HG03575 (cell line): ENCODE measurements around the gene GPR183.

Experiments
- ATAC-seq: cut with Tn5 transposase; IDR thresholded peaks from one replicate; pipeline ENCODE4 v1.9.1; 2021; ENCODE audit not compliant: unreplicated experiment, insufficient number of reproducible peaks, low FRiP score; ENCODE audit errors: extremely low read depth

Gene GPR183

DNA sequence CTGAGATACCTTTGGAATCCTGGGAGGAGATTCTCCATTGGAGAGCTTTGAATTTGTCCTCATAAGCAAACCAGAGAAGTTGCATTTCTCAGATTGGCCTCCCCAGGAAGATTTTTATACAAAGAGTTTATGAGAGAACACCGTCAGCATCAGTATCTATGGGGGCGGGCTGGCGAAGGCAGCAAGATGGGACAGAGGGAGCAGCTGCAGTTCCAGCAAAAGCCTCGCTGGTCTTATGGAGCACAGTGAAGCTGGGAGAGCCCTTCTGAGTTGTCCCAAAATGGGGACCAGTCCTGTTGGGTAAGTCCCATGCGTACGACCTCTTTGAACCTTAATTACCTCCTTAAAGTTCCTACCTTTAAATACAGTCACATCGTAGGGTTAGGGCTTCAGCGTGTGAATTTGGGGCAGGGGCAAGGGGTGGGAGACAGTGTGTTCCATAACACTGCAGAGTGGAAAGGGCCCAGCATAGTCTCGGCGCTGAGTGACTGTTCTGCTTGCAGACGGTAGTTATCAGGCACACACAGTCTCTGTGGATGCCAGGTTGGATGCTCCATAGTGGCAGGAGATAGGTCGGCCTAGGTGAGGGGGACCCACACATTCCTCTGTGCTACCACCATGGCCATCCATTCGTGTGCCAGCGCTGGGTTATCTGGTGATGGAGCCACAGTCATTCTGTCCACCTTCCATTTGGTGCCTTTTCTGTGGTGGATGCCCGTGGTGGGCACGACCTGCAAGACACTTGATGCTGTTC, 34.9 kb upstream of the GPR183 start:
- no peak for ATAC-seq

DNA sequence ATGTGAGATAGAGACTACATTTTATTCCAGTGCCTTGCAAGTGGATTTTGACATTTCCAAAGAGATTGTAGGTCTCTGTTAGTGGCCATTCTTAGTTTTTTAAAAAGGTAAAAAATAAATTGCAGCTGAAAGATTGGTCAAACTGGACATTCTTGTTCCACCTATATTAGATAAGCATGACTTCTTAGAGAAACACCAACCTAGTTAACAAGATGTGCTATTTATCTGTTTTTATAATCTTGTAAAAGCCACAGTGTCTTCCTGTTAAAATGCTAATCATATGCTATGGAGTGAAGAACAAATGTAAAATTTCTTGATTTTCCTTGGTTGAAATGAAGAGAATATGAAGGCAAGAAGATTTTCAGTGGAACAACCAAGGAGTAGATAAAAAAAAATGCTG, 33.4 kb upstream of the GPR183 start:
- no peak for ATAC-seq

DNA sequence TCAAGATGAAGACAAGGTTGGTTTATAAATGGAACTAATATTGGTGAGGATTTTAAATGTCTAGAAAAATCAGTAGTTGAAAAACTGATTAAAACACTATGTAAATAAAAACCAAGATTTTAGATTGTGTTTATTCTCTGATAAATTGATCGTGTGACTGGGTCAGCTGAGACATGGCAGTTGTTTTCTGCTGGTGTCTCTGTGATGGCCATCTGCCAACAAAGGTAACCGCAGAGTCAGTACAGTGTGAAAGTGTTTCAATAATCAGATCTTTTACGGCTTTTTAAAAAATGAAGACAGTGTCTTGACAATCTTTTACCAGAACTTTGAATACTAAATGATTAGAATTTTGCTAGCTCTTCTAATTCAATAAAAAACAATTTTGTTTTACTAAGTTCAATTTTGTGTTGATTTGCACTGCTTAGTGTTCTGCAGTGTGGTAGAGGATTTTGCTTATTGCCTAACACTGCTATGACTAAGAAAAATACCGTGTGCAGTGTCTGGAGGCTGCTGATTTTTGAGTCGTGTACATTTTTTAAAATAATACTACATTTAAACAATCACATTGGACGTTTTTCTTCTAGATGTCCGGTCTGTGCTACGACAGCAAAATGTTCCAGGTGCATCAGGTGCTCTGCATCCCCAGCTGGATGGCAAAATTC, 32.7 kb upstream of the GPR183 start:
- ATAC-seq: no peak

DNA sequence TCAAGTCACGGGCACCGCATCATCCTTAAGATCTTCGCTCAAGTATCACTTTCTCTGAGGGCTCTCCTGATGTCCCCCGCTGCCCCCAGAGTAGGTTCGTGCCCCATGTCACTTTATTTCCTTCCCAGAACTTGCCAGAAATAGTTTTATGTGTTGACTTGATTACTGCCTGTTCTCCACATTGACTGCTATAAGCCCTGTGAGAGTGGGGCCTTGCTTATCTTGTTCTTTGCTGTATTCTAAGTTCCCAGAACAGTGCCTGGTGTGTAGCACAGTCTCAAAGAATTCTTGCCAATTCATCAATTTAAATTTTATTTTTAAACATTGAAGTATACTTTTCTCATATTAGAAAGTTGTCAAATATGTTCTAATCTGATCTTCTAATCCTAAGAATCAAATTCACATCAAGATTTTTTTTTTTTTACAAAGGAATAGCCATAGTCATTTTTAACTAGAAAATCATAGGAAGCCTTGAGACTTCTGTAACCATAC, 32.1 kb upstream of the GPR183 start:
- no peak for ATAC-seq

DNA sequence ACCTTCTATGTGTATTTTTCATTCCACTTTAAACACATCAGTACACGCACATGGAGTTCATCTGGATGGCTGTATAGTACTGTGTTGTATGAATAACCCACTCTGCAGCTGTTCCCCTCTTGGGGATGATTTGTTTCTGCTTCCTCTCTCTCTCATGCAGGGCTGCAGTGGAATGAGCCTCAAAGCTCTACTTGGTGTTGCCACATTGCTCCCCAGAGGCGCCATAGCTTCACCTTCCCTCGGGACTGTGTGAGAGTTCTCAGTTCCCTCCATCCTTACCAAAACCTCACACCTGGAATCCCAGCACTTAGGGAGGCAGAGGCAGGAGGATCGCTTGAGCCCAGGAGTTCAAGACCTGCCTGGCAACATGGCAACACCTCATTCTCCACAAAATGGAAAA, 28.4 kb upstream of the GPR183 start:
- no peak for ATAC-seq

DNA sequence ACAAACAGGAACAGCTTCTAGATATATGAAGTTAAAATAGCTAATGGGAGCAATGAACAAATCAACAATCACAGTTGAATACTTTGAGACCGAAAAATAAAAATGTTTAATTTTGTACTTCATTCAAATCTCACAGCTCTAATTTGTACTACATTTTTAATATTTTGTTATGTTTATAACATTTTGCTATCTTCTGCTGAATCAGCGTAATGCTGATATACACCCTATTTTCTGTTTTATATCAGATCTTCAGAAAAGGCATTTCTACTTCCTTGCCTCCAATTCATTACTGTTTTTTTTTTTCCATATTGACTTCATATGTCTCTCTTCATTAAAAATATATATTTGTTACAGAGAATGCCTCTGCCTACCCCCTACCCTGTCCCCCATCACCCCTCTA, 27.9 kb upstream of the GPR183 start:
- no peak for ATAC-seq

DNA sequence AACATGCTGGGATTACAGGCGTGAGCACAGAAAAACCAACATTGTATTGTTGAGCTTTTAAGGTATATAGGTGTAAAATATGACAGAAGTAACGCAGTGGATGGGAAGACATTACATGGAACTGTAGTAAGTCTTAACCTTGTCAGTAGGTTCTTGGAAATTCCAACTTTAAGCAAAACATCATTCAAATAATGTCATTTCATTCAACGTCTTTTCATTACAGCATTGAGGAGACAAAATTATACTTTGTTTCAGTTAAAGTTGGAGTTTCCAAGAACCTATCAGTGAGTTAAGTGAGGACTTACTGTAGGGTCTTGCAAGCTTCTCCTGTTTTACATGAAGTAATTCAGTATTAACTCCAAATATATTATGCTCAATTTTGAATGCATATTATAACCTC, 27.0 kb upstream of the GPR183 start:
- ATAC-seq: no peak

DNA sequence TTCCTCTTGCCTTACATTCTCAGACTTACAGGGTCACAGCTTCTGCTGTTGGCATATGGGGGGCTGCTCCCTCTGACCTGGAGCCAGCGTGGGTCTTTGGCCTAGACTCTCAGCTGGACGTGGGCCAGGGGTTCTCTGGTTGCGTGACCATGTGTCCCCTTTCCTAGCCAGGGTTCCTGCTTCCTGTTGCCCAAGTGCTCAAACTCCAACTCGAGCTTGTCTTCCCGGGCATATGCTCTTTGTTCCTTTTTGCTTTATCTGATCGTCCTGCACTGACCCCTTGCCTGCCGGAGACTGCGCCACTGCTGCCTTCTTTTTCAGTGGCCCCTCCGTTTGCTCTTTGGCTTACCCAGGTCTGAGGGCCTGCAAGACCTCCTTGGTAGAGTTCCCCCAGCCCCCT, 25.3 kb upstream of the GPR183 start:
- ATAC-seq: no peak

DNA sequence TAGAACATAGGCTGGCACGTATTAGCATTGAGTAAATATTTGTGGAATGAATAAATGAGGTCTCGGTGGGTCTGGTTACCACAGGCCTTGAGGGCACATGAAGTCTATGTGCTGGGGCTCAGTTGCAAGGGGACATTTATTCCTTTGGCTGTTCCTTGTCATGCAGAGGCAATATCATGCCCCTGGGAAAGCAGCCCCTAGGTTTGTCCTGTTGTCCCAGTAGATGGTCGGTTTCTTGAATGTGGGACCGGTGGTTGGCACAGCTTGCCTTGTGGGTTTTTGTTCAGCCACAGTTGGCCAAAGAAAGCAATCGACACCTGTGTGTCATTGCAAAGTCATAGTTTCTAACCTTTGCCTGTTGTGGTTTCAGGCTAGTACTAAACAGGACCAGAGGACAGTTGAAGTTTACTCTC, 24.7 kb upstream of the GPR183 start:
- no peak for ATAC-seq

DNA sequence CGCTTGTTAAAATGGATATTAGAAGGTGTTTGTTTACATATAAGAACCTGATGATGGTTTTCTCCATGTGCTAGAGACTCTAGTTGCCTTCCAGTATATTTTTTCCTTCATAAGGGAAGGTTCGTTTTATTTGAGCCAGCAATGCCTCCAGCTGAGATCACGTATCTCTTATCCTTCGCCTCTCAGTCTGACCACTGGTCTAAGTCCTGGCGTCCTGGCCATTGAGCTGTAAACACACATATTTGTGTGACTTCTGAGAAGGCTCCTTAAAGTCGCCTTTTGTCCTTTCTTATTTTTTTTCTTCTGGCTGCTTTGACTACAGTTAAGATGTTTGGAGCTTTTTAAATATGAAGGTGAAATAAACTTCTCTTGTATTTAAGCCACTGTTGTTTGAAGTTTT, 23.7 kb upstream of the GPR183 start:
- ATAC-seq: no peak

DNA sequence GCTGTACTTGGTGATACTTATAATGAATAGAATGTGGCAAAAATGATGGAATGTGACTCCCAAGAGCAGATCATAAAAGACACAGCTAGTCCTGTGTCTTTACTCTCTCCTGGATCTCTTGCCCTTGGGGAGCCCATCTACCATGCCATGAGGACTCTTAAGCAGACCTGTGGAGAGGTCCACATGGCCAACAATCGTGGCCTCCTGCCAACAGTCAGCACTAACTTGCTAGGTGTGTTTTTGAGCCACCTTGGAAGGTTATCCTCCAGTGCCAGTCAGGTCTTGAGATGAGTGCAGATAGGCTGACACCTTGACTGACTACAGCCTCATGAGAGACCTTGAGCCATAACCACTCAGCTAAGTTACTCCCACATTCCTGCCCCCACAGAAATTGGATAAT, 22.3 kb upstream of the GPR183 start:
- no peak for ATAC-seq

DNA sequence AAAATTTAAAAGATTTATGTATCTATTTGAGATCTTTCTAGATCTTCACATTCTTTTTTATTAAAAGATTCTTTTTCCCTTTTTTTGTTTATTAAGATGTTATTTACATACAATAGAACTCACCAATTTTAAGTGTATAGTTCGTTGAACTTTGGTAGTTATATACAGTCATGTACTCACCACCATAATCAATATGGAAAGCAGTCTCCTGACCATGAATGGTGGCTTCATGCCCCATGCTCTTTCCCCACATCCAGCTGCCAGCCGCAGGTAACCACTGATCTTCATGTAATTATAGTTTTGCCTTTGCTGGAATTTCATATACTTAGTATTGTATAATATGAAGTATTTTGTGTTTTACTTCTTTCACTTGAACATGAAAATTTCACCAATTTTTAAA, 20.6 kb upstream of the GPR183 start:
- ATAC-seq: no peak

DNA sequence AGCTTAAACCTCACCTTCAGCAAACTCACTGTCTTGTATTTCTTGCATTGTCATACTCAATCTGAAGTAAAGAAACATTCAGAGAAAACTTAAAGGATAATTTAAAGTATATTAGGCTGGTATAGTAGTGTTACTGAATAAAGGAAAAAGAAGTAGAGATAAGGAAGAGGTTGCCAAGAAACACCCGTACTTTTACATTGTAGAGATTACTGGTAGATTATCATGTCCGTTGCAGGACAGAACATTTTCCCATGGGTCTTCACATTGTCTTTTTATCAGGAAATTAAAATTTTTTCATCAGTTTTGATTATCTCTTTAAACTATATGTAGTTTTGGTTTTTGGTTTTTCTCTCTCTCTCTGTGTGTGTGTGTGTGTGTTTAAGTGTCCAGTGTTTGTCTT, 19.9 kb upstream of the GPR183 start:
- ATAC-seq: no peak

DNA sequence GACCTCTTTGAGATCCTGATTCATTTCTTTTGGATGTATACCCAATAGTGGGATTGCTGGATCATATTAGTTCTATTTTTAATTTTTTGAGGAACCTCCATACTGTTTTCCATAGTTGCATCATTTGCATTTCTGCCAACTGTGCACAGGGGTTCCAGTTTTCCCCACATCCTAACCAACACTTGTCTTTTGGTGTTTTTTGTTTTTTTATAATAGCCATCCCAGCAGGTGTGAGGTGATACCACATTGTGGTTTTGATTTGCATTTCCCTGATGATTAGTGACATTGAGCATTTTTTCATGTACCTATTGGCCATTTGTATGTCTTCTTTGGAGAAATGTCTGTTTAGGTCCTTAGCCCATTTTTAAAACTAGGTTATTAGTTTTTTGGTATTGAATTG, 18.8 kb upstream of the GPR183 start:
- ATAC-seq: no peak

DNA sequence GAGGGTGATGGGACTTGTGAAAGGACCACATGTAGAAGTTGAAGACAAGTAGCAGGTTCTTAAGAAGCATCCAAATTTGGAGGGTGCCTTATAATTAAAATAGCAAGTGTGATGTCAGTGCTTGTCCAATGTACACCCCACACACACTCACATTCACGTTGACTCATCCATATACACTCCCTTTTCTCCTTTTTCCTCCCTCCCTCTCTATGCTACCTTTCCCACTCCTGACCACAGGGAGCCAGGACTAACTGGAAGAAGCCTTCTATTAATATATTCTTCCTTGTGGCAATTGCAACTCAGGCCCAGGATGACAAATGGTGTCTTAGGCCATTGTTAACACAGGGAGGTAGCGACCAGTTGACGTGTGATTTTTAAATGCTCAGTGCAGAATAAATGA, 16.3 kb upstream of the GPR183 start:
- ATAC-seq: no peak

DNA sequence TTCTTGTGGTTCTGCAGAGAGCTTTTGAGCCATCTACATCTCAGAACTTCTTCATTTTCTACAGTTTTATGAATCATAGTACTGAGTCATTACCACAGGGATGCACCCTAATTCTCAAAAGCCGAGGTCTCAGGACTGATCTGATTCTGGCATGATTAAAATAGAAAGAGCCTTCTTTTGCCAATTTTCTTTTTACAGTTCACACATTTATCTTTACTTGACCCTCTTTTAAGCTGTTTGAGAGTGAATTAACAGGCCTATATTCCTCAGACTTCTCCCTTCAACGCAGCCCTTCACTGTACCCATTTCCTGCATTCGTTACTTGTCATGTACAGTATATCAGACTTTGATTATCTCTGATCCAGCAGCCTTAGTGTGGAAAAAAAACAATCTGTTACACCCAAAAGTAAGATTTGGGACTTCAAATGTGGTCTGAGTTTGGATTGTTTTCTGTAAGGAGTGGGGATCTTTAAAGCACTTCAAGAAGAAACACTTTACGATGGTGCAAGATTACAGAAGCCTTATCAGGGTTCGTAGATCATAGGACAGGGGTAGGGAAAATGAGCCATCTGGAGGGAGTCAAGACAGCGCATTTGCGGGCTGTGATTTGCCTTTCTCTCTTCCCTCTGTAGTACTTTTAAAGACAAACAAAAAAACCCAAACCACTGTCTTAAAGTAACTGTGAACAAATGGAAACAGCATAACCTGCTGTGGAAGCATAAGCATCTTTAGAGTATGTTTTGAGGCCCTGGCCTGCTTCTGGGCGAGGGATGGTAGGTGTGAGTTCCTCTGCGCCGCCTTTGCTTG, 15.3 kb upstream of the GPR183 start:
- ATAC-seq: peak; percentile 89

DNA sequence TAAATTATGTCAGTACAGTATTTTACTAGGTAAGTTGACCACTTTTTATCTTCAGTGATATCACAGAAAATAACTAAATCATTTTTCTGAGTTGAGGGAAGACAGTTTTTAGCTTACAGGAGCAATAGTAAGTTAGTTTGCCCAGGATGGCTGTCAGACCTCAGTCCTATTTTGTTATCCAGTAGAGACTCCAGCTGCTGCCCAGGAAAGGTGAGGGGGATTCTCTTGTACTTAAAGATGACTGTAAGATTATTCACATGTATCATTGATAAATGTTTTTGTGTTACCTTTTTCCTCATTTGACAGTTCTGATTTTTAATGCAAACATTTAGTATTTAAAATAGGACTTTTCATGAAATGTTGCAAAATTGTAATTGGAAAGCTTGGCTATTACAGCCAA, 14.5 kb upstream of the GPR183 start:
- no peak for ATAC-seq

DNA sequence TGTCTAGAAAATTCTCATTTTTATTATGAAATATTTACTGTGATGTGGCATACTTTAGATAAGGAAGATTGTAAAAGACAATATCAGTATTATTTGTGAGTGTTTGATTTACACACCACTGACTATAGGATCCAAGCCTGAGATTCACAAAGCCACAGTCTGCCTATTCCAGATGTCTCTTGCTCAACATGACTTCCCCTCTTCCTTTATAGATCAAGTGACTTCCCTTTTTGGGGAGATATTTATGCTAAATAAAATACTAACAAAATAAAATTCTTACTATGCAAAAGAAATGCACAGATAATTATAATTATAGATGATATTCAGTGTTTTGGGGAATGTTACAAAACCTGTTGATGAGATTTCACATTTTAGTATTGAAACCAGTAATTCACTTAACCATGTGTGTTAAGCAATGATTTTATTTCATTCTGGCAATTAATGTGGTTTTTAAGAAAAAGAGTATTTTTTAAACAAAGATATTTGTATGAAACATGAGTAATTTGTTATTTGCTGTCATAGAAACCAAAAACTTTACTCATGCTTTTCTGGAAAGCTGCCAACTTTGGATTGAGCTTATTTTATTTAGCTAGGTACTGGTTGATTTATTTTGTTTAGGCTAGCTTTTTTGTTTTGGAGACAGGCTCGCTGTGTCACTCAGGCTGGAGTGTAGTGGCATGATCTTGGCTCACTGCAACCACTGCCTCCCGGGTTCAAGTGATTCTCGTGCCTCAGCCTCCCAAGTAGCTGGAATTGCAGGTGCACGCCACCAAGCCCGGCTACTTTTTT, 13.7 kb upstream of the GPR183 start:
- no peak for ATAC-seq

DNA sequence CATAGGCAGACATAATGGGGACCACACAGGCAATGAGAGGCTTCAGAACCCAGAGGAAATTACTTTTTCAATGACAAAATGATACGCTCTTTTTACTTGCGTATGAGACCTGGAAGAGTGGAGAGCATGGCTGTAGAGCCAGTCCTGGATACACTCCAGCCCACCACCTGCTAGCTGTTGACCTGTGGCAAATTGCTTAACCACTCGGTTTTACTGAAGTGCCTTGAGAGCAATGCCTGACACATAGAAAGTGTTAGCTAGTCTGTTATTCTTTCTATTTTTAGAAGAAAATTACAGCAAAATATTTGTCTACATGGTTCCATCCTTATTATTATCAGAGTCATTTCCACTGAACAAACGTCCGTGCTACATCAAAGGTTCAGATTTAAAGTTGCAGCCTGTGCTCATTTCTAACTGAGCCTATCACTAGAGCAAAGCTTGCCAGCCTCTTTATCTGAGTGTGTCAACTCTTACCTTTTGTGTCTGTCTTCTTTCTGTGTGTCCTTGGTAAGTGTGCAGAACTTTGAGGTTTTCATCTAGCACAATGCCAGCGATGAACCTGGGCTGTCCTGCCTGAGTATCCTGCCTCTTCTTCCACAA, 9.6 kb upstream of the GPR183 start:
- ATAC-seq: no peak
